IPS-15b (cell line): ENCODE measurements around the gene C6orf47.
A peak's percentile ranks its signal among the peaks of the same experiment; 100 is the strongest.

Experiments used
- H3K27me3 ChIP-seq: one replicate; pipeline ENCODE4 v1.6.1; 2013; ENCODE audit warnings: low read length; ENCODE audit not compliant: control insufficient read depth, insufficient read depth
- H3K36me3 ChIP-seq: one replicate; pipeline ENCODE4 v1.6.1; 2013; ENCODE audit warnings: low read length; ENCODE audit not compliant: control insufficient read depth, insufficient read depth
- H3K4me1 ChIP-seq: one replicate; pipeline ENCODE4 v1.6.1; 2013; ENCODE audit warnings: mild to moderate bottlenecking, low read length; ENCODE audit not compliant: control insufficient read depth, insufficient read depth
- H3K4me3 ChIP-seq: one replicate; pipeline ENCODE4 v1.5.1; 2013; ENCODE audit warnings: low read depth, low read length
- H3K9ac ChIP-seq: one replicate; pipeline ENCODE4 v1.6.1; 2013; ENCODE audit warnings: low read depth, mild to moderate bottlenecking, low read length
- H3K9me3 ChIP-seq: one replicate; pipeline ENCODE4 v1.6.1; 2013; ENCODE audit warnings: mild to moderate bottlenecking, low read length; ENCODE audit not compliant: control insufficient read depth, insufficient read depth

The C6orf47 gene

GRCh38 chr6:31654574-31655348 is 5.8 kb downstream of the C6orf47 start:
- peaks cover 3% of the 10 kb centered on the region for H3K36me3 ChIP-seq
- no peaks in the 10 kb centered on the region for H3K4me1 ChIP-seq
- H3K27me3 ChIP-seq, result no peaks in the 10 kb centered on the region
- no peak overlapping the region for H3K9ac ChIP-seq
- no peak overlapping the region for H3K4me3 ChIP-seq
- H3K9me3 ChIP-seq, result no peaks in the 10 kb centered on the region

DNA sequence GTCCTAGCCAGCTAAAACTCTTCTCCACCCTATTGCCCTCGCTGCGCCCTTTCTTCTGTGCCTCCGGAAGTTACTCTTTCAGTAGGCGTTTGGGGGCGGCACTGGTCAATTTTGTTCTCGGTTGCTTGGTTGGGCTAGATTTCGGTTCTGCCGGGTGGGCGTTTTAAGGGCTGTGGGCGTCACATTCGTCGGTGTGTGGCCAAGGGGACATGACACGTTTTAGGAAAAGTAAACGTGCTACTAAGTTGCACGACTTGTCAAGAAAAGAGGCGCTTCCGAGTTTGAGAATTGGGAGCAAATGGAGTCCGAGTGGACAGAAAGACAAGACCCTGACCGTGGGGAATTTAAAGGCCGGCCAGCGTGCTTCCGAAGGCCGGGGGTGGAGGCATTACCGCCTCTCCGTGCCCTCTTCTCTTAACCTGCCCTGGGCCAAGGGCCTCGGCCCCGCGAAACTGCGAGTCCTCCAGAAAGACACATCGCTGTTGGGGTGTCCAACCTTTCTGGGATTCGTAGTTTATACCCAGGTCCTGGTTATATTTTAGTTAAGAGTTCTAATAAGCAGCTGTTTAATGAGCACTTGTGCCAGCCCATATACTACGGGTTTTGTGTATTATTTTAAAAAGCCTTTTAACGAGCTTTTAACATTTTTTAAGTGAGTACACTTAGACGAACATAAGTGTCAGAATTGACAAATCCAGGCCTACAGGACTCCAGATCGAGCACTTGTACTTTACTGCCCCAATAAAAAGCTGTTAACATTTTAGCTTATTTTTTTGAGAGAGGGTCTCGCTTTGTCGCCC is 7.5 kb downstream of the C6orf47 start:
- Histone ChIP-seq H3K9ac (peak overlapping the region; percentile 91), H3K4me1 (no peaks in the 10 kb centered on the region), H3K4me3 (peak overlapping the region; percentile 96), H3K27me3 (no peaks in the 10 kb centered on the region), H3K36me3 (peaks cover 12% of the 10 kb centered on the region), H3K9me3 (no peaks in the 10 kb centered on the region)

DNA sequence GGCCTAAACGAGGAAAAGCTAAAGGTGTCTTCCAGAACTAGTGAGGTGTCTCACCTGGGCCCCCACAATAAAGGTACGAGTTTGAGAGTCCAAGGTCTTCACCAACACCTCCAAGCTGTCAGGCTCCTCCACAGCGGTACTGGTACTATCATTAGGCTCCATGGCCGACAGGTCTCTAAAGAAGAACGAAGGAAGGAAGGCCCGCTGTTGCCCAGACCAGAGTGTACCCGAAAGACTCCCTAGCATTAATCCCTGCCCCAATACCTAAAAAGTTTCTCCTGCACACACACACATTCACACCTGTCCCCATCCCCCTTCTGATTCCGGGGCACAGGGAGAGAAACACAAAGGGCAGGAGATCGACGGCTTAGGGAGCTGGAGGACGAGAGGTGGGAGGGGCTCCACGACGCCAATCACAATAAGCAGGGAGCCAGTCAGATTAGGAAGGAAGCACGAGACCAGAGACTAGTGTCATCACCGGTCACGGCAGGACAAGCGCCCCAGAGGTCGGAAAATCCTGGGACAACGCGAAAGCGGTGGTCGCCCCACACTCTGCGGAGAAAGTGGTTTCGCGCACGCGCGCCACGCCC is 8.9 kb downstream of the C6orf47 start:
- Histone ChIP-seq H3K4me3 (peak overlapping the region; percentile 96), H3K9ac (peak overlapping the region; percentile 91), H3K36me3 (peaks cover 22% of the 10 kb centered on the region), H3K9me3 (no peaks in the 10 kb centered on the region), H3K27me3 (no peaks in the 10 kb centered on the region), H3K4me1 (no peaks in the 10 kb centered on the region)

GRCh38 chr6:31645325-31645724 is 15.3 kb downstream of the C6orf47 start:
- Histone ChIP-seq H3K4me3 (no peak overlapping the region), H3K9ac (no peak overlapping the region), H3K9me3 (no peaks in the 10 kb centered on the region), H3K4me1 (no peaks in the 10 kb centered on the region), H3K27me3 (no peaks in the 10 kb centered on the region), H3K36me3 (peaks cover 66% of the 10 kb centered on the region)

DNA sequence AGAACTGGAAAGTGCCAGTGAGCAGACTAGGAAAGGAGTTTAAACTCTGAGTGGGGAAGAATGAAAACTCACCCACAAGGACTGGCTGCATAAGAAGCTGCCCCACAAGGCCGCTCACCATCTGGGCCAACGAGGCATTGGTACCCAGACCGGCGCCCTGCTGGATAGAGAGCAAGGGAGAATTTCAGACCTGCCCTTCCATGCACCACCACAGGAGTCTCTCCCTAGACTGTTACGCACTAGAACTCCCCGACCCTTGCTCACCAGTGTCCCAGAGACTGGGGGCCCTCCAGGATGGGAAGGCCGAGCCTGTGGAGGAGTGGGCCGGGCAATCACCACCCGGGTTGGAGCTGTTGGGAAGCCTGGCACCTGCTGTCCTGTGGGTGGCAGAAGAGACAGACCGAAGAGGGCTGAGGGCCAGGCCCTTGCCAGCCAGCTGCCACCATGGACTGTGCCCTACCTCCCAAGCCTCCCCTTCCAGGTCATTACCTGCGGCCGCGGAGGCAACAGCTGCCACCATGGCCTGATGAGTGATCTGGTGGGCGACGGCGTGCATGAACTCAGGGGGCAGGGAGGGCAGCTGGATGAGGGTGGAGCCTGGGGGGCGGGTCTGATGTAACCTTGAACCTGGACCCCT is 16.6 kb downstream of the C6orf47 start:
- Histone ChIP-seq H3K4me1 (no peaks in the 10 kb centered on the region), H3K27me3 (no peaks in the 10 kb centered on the region), H3K9ac (no peak overlapping the region), H3K4me3 (no peak overlapping the region), H3K36me3 (peaks cover 76% of the 10 kb centered on the region), H3K9me3 (no peaks in the 10 kb centered on the region)

DNA sequence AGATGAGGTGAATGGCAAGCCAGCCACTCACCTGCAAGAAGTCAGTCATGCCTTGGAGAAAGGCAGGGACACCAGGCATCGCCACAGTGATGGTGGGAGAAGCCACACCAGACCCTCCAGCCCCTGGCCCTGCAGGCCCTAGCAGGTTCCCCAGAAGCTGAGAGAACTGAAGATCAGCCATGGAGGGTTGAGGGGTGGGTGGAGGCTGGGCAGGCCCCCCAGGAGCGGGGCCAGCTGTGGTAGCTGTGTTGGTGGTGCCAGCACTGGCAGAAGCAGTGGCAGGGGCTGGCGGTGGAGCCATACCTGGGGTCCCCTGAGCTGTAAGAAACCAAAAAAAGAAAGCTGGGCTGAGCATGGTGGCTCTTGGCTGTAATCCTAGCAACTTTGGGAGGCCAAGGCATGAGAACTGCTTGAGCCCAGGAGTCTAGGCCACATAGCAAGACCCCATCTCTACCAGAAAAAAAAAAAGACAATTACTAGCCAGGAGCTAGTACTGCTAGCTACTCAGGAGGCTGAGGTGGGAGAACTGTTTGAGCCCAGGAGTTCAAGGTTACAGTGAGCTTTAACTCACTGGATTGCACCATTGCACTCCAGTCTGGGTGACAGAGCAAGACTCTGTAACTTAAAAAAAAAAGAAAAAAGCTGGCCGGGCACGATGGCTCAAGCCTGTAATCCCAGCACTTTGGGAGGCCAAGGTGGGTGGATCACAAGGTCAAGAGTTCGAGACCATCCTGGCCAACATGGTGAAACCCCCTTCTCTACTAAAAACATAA is 17.6 kb downstream of the C6orf47 start:
- Histone ChIP-seq H3K4me3 (no peak overlapping the region), H3K4me1 (no peaks in the 10 kb centered on the region), H3K36me3 (peaks cover 72% of the 10 kb centered on the region), H3K9me3 (no peaks in the 10 kb centered on the region), H3K9ac (no peak overlapping the region), H3K27me3 (no peaks in the 10 kb centered on the region)

GRCh38 chr6:31641370-31641769 is 19.2 kb downstream of the C6orf47 start:
- Histone ChIP-seq H3K9ac (no peak overlapping the region), H3K9me3 (no peaks in the 10 kb centered on the region), H3K27me3 (no peaks in the 10 kb centered on the region), H3K4me1 (no peaks in the 10 kb centered on the region), H3K4me3 (no peak overlapping the region), H3K36me3 (peaks cover 73% of the 10 kb centered on the region)

DNA sequence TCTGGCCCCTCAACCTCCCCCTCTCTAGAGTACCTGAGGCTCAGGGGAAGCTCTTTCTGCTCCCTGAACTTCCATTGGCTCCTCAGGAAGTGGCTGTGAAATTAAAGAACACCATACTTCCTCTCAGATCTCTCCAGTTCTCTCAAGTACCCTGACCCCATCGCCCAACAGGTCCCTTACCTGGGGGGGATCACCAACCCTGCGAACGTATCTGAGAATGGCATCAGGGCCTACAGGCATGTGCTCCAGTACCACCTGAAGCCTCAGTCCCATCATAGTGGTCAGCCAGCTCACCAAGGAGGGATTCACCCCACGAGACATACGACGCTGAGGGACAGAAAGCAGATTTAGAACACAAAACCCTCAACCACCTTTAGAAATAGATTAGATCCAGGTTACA is 20.0 kb downstream of the C6orf47 start:
- H3K4me3 ChIP-seq, result no peak overlapping the region
- no peaks in the 10 kb centered on the region for H3K9me3 ChIP-seq
- H3K27me3 ChIP-seq, result no peaks in the 10 kb centered on the region
- no peaks in the 10 kb centered on the region for H3K4me1 ChIP-seq
- H3K36me3 ChIP-seq, result peaks cover 73% of the 10 kb centered on the region
- H3K9ac ChIP-seq, result no peak overlapping the region

DNA sequence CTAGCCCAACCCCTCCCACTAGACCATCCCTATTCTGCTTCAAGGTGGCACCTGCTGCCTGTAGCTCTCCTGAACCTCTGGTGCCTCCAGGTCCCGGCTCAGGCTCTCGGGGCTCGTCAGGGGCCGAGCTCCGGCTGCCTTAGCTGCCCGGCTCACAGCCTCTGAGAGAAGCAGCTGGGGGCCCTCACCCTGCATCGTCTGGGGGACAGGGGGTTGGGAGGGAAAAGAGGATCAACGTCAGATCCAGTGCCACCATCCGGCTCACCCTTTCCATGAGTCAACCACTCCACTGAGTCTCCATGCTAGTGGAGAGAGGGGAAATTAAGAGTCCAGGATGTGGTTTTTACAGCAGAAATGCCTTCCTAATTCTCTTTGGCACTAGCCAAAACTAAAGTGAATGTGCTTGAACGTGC is 21.1 kb downstream of the C6orf47 start:
- H3K9me3 ChIP-seq, result no peaks in the 10 kb centered on the region
- H3K27me3 ChIP-seq, result no peaks in the 10 kb centered on the region
- peaks cover 73% of the 10 kb centered on the region for H3K36me3 ChIP-seq
- no peaks in the 10 kb centered on the region for H3K4me1 ChIP-seq
- no peak overlapping the region for H3K9ac ChIP-seq
- no peak overlapping the region for H3K4me3 ChIP-seq

GRCh38 chr6:31639043-31639442 is 21.5 kb downstream of the C6orf47 start:
- Histone ChIP-seq H3K9ac (no peak overlapping the region), H3K36me3 (peaks cover 73% of the 10 kb centered on the region), H3K27me3 (no peaks in the 10 kb centered on the region), H3K4me3 (no peak overlapping the region), H3K4me1 (no peaks in the 10 kb centered on the region), H3K9me3 (no peaks in the 10 kb centered on the region)
